GM21717 (cell line): ENCODE measurements around the gene ABL1.

ENCODE experiments used
- ATAC-seq: cut with Tn5 transposase; IDR thresholded peaks from one replicate; pipeline ENCODE4 v1.9.1; 2021; ENCODE audit warnings: mild to moderate bottlenecking, moderate library complexity; ENCODE audit not compliant: unreplicated experiment

ABL1 gene

DNA sequence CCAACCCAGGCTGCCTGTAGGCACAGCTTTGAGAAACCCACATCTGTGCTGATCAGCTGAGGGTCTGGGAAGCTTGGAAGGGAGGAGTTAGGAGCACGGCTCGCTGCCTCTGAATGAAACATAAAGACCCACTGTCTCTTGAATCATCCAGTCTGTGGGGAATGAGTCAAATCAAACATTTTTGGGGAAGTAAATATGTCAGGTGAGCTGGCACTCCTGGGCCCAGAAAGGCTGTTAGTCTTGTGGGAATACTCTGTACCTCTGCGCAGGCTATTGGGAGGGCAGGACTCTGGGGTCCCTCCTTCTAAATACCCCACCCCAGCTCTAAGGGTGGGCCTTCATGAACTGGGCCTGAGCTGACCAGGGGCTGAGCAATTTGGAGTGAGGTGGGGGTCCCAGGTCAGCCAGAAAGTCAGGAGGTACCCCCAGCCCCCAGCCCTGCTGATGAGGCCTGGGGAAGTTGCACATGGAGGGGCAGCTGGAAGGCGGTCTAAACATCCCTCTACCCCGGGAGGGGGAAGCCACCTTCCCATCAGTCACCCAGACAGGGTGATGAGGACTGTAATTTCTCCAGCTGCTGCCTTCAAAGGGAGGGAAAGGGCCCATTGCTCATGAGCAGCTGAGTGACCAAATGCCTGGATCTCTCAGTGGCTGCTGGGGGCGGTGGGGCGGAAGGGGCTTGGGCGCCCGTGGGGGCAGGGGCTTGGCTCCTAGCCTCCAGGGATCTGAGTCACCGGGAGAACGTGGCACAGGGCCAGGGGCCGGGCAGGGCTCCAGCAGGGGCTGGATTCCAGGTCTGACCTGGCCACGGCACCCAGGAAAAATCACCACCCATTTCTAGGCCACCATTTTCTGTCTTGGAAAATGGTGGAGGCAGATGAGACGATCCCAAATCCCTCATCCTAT, 93.2 kb downstream of the ABL1 start:
- ATAC-seq = no peak

DNA sequence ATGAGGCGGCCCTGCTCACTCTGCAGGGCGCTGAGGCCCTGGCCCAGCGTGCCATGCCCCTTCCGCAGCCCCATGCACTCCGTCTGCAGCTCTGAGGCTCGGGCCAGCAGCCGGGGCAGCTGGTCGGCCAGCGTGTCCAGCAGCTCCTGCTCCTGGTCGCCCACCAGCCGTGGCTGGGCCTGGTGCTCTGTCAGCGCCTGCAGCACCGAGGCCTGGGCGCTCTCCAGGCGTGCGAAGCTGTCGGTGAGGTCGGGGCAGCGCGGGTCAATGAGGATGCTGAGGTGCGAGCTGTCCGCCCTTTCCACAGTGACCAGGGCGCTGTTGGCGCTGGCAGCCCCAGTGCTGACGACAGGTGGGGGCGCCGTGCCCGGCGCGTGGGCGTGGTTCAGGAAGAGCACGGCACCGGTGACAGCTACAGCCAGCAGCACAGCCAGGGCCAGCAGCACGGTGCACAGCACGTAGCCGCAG, 94.6 kb downstream of the ABL1 start:
- ATAC-seq = no peak

DNA sequence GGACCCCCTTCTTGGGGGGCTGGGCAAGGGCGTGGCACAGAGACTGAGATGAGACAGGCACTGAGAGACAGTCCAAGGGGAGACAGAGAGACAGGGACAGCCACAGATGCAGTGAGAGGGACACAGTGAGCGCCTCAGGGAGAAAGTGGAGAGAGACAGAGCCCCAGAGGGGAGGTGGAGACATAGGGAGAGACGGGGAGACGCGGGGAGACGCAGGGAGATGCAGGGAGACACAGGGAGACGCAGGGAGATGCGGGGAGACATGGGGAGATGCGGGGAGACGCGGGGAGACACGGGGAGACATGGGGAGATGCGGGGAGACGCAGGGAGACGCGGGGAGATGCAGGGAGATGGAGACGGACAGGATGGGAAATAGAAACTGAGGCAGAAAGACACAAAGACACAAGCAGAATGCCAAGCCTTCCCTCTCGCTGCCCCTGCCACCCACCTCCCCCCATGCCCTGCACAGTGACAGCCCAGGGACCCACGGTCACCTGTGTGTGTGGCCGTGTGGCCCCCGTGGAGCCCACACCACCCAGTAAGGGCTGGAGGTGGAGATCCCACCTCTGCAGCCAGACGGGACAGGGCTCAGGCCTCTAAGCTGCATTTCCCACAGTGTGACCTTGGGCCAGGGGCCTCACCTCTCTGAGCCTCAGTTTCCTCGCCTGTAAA, 95.2 kb downstream of the ABL1 start:
- no peak for ATAC-seq

DNA sequence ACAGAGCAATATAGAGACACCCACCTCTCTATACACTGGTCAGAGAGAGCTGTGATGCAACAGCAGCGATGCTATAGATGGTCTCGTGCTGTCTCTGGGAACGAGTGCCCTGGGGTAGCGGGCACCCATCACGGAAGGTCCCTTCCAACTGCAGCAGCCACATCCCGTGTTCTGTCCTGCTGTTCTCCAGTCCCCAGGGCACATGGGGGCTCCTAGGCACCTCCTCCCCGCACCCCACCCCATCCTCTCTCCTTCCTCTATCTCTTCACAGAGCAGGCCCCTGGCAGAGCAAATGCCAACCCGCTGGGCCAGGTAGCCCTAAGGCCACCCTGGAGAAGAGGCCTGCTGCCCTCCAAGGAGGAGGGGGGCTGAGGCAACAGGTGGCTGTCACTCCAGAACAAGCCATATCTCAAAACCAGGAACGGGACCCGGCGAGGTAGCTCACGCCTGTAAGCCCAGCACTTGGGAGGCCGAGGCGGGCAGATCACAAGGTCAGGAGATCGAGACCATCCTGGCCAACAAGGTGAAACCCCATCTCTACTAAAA, 95.8 kb downstream of the ABL1 start:
- no peak for ATAC-seq

DNA sequence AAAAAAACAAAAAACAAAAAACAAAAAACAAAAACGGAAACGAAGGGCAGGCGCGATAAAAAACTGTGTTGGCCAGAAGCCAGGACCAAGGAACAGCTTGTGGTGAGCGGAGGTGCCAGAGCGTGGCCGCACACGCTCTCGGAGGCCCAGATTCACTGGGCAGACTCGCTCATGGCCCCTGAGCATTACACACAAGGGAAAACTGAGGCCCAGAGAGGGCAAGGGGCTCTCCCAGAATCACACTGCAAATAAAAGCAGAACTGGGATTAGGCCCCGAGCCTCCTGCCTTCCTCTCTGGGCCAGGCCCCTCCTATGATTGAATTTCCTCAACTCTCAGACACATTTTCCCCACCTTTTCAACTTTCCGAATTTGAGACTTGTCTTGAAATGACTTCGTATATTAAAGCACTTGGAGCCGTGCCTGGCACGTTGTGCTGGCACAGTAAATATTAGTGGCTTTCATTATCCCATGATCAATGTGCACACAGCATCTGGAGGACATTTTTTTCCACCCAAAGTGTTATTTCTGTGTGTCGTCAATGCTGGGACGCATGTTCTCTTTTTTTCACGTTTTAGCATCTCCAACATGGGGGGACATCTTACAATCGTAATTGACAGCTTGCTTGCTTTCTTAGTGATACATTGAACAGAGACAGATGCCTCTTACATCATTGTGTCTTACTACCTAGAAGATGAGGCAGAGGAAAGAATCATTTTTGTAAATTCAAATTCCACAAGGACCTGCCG, 96.6 kb downstream of the ABL1 start:
- ATAC-seq = peak; percentile 43

DNA sequence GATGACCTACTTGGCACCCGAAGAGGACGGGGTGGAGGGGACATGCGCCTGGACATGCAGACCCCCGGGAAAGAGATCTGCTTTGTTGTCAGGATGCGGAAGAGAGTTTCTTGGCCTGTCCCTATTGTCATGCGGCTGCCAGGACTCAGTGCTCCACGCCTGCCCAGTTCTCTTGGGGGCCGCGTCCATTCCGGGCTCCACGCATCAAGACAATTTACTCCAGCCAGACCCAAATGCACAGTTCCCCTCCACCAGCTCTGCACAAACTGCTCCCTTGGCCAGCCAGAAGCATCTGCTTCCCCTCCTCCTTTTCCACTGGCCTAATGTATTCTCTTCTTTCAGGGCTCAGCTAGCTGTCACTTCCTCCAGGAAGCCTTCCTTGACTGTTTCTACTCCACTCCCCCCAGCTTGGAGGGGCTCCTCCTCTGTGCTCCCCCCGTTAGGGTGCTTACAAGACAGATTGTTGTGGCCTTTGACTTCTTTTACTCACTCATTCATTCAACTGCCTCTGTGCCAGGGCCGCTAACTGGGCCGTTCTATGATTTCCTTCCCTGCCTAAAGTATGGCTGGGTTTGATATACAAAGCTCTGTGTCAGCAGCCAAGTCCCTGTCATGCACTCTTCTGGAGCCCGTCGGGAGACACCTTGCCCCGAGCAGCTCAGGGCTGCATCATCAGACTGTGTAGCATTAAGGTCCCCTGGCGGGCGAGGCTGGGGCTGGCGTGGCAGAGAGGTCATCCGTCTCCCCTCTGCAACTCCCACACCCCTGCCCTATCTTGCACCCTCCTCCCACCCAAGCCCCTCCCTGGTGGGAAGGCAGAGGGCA, 97.4 kb downstream of the ABL1 start:
- no peak for ATAC-seq

DNA sequence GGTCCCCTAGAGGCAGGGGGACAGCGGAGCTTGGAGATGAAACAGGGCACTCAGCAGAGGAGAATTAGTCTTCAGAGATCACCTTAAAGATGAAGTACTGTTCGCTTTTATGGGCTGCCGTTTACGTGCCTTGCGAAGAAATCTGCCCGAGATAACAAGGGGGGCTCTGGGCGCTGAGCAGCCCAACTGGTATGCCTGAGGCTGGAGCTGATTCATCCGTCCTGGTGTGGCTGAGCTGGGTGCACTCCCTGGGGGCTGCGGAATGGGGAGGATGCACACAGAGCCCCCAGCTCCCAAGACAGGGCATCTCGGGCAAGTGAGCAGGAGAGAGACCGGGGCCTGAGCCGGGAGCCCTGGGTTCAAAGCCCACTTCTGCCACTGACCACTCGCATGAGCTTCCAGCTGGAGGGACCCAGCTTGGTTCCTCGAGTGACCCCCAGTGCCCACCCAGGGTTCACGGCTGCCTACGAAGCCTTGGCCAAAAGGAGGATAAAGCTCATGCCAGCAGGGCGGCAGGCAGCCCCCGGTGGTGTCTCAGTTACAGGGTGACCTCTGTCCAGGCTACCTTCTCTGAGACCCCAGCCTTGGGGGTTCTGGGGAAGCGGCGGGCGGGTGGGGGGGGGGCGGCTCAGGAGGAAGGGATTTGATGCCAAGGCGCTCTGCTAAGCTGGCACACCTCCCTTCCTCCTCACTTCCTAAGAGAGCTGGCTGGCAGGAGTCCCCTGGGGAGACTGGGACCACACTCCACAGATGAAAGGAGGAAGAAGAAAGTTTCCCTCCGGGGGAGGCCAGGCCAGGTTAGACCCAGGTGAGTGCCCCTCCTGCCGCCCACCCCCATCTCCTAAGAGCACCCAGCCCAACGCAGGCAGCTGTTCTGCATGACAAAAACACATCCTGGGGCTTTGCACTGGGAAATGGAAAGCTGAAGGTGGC, 98.3 kb downstream of the ABL1 start:
- ATAC-seq = no peak

DNA sequence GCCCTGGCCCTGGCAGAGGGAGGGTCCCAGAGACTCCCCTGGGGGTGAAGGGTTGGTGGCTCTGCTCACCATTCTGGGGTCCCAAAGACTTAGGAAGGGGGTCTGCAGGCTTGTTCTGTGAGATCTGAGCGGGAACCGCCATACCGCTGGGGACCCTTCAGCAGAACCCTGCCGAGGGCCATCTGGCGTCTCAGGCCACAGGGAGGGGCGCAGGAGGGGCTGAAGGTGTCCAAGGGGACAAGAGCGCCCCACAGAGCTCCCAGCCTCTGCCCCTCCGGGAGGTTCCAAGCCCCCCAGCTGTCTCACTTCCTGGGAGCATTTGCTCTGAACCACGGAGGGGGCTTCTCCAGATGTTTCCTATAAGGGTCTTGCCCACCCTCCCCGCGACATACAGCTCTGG, 99.2 kb downstream of the ABL1 start:
- no peak for ATAC-seq

DNA sequence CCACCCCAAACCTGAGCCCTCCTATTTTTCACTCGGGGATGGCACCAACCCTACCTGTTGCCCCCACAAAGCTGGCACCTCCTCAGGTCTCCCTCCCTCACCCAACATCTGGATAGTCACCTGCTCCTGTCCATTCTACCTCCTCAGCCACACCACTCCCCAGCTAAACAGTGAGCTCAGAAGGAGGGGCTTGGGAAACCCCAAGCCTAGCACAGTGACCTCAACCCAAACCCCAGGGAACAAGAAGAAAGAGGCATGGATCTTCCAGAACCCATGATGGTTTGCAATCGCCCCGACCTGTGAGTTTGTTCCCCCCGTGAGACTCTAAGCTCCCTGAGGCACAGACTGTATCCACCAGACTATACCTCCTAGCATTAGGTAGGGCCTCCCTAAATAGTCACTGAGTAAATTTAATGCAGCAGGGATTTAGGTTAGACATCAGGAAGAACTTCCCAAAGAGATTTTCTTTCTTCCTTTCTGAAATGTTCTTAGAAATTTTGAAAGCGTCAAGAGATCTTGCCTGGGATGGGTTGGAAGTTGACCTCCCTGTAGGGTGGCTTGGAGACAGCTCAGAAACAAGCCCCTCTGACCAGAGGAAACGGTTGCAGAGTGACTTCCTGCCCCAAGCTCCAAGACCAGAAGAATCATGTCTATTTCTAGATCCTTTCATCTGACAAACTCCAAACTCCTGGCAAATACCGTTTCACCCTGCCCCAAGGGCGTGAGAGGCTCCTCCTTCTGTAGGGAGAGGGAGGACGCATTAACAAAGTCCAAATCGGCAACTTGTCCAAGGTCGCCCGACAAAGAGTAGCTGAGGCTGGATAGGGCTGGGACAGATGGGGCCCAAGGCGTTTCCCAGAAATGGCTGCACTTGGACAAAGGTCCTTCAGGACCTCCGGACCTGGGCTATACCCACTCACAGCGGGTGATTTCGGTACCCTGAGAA, 99.9 kb downstream of the ABL1 start:
- ATAC-seq = no peak

DNA sequence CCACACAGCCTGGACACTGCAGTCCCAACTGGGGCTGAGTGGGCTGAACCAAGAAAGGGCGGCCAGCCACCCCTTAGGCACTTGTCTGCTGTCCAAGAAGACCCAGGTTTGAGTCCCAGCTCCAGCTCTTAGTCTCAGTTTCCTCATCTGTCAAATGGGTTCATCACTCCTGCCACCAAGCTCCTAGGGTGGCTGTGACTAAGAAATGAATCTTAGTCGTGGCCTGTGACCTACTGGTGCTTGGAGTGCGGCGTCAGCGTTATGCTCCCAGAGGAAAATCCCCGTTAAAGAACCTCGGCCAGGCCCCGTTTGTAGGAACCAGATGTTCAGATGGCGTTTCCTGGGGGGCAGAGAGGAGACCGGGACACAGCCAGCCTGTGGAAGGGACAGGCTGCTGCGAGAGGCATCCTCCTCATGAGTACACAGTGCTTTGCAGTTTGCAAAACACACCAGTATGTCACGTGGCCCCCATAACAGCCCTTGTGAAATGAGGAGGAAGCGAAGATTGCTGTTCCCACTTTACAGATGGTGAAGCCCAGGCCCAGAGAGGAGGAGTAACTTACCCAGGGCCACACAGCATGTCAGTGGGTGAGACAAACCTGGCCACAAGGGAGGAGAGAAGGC, 100.7 kb downstream of the ABL1 start:
- ATAC-seq = no peak

DNA sequence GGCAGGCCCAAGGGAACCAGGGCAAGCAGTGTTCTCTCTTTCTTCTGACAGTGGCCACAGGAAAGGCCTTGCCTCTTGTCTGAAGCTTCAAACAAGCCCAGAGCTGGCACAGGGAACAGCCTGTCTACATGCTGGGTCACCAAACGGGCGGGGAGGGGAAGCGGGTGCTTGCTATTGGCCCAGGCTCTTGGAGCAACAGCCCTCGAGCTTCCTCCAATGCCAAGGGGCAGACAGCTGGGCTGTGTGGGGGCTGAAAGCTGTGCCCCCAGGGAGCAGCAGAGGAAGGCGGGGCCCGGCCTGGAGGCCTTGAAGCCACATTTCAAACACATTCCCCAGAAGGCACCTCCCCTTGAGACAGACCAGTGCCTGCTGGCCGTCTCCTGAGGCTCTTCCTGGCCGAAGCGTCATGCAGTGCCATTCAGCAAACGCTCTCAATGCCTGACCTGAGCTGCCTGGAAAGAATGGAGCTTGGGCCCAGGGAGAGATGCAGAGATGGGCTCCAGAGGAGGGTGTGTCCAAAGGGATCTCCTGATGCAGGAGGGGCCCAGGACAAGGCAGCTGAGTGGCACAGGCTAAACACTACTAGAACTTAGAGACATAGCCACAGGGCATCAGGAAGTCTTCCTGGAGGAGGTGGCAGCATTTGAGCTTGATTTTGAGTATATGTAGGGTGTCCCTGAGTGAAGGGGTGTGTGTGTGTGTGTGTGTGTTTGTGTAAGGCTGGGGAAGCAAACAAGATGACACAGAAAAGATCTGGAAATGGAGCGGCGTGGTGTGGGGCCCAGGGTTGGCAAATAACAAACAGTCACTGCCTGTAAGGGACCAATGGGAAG, 101.4 kb downstream of the ABL1 start:
- ATAC-seq = no peak
